ENCODE data around the gene MYO3B. TPM values are rescaled to one million over a fixed set of nuclear protein-coding genes. Genes with fewer than 3 reads are reported as not detected.
A peak's percentile ranks its signal among the peaks of the same experiment; 100 is the strongest.
"Not testable (repeated sequence)": the region's sequence is repeated elsewhere in the genome, so short reads cannot be mapped to it uniquely, and the experiment has no call there.

MYO3B gene
- polyA plus RNA-seq, 1 donor, result 0.30 TPM

- not testable (repeated sequence) for H3K4me3 ChIP-seq (ENCODE audit: low read length); H3K9me3 ChIP-seq (ENCODE audit: control insufficient read depth, low read depth, low read length); H3K4me1 ChIP-seq (ENCODE audit: control insufficient read depth, insufficient read depth, low read length); H3K27me3 ChIP-seq (ENCODE audit: control insufficient read depth, insufficient read depth, low read length); DNase-seq; H3K36me3 ChIP-seq (ENCODE audit: control insufficient read depth, insufficient read depth, low read length); H3K27ac ChIP-seq (ENCODE audit: low read length)
These were observed 496.3 kb downstream of the MYO3B start for GRCh38 chr2:170674282-170674681.

- no peak for DNase-seq
- H3K27me3 ChIP-seq (ENCODE audit: control insufficient read depth, insufficient read depth, low read length), result no peaks in the 10 kb centered on the region
- H3K36me3 ChIP-seq (ENCODE audit: control insufficient read depth, insufficient read depth, low read length), result no peaks in the 10 kb centered on the region
- 83% methylated on average over 1 of the region's 6 CpGs for WGBS (ENCODE audit: insufficient coverage, low lambda C conversion rate)
- H3K4me3 ChIP-seq (ENCODE audit: low read length), result no peak overlapping the region
- no peaks in the 10 kb centered on the region for H3K9me3 ChIP-seq (ENCODE audit: control insufficient read depth, low read depth, low read length)
- no peaks in the 10 kb centered on the region for H3K4me1 ChIP-seq (ENCODE audit: control insufficient read depth, insufficient read depth, low read length)
- H3K27ac ChIP-seq (ENCODE audit: low read length), result no peak overlapping the region
These were observed 497.8 kb downstream of the MYO3B start for GRCh38 chr2:170675701-170676100.

DNA sequence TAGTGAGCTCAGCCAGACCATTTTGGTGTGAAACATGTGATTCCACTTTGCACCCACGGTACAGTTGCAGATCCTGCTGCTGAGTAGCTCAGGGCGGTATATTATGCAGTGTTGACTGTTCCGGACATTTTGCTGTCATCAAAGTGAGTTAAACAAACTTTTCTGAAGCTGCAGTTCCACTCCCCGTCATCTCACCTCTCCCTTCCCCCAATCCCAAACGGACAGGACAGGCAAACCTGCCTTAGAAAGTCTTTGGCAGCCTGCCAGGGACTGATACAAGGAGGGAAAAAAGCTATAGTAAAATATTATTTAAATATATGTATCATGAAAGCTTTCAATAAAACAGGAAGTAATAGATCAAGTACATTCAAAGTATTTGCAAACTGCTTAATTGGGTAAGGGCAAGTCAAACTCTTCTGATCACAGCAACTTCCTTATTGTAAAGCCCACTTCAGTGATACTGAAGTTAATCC lies 501.7 kb downstream of the MYO3B start:
- peak in 1 of 2 donors; percentile 54 for DNase-seq
- Histone ChIP-seq H3K36me3 (ENCODE audit: control insufficient read depth, insufficient read depth, low read length) (no peaks in the 10 kb centered on the region), H3K9me3 (ENCODE audit: control insufficient read depth, low read depth, low read length) (no peaks in the 10 kb centered on the region), H3K27ac (ENCODE audit: low read length) (no peak overlapping the region), H3K27me3 (ENCODE audit: control insufficient read depth, insufficient read depth, low read length) (no peaks in the 10 kb centered on the region), H3K4me1 (ENCODE audit: control insufficient read depth, insufficient read depth, low read length) (no peaks in the 10 kb centered on the region), H3K4me3 (ENCODE audit: low read length) (no peak overlapping the region)
- WGBS (ENCODE audit: insufficient coverage, low lambda C conversion rate), result no CpG with 5 or more reads among the region's 5 CpGs

GRCh38 chr2:170680172-170680941 lies 502.4 kb downstream of the MYO3B start:
- H3K36me3 ChIP-seq (ENCODE audit: control insufficient read depth, insufficient read depth, low read length), result no peaks in the 10 kb centered on the region
- H3K9me3 ChIP-seq (ENCODE audit: control insufficient read depth, low read depth, low read length), result no peaks in the 10 kb centered on the region
- no peak overlapping the region for H3K27ac ChIP-seq (ENCODE audit: low read length)
- no peak overlapping the region for H3K4me3 ChIP-seq (ENCODE audit: low read length)
- no peaks in the 10 kb centered on the region for H3K4me1 ChIP-seq (ENCODE audit: control insufficient read depth, insufficient read depth, low read length)
- H3K27me3 ChIP-seq (ENCODE audit: control insufficient read depth, insufficient read depth, low read length), result no peaks in the 10 kb centered on the region
- DNase-seq, result no peak
- no CpG with 5 or more reads among the region's 2 CpGs for WGBS (ENCODE audit: insufficient coverage, low lambda C conversion rate)

DNA sequence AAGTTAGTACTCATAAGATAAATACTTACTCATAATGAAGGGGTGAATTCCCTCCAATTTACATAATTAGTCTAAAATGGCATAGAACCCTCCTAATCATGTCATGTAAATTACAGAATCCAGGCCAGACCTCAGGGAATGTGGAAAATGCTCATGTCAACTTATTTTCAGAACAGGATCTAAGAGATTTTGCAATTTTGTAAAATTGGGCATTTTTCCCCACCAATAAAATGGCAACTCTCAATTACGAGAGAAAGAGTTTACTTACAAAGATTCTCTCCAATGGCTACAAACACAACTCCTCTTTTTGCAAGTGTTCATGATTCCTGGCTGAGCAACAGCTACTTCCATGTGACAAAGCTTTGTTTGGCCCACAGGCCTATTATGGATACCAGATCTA lies 503.4 kb downstream of the MYO3B start:
- no peaks in the 10 kb centered on the region for H3K27me3 ChIP-seq (ENCODE audit: control insufficient read depth, insufficient read depth, low read length)
- DNase-seq, result no peak
- H3K4me1 ChIP-seq (ENCODE audit: control insufficient read depth, insufficient read depth, low read length), result no peaks in the 10 kb centered on the region
- no peaks in the 10 kb centered on the region for H3K36me3 ChIP-seq (ENCODE audit: control insufficient read depth, insufficient read depth, low read length)
- no peaks in the 10 kb centered on the region for H3K9me3 ChIP-seq (ENCODE audit: control insufficient read depth, low read depth, low read length)
- no peak overlapping the region for H3K27ac ChIP-seq (ENCODE audit: low read length)
- WGBS (ENCODE audit: insufficient coverage, low lambda C conversion rate), result 100% methylated on average over 1 of the region's 1 CpG
- no peak overlapping the region for H3K4me3 ChIP-seq (ENCODE audit: low read length)

- no peaks in the 10 kb centered on the region for H3K36me3 ChIP-seq (ENCODE audit: control insufficient read depth, insufficient read depth, low read length)
- DNase-seq, result no peak
- no peak overlapping the region for H3K27ac ChIP-seq (ENCODE audit: low read length)
- no peak overlapping the region for H3K4me3 ChIP-seq (ENCODE audit: low read length)
- no peaks in the 10 kb centered on the region for H3K9me3 ChIP-seq (ENCODE audit: control insufficient read depth, low read depth, low read length)
- WGBS (ENCODE audit: insufficient coverage, low lambda C conversion rate), result no CpG with 5 or more reads among the region's 4 CpGs
- H3K27me3 ChIP-seq (ENCODE audit: control insufficient read depth, insufficient read depth, low read length), result no peaks in the 10 kb centered on the region
- H3K4me1 ChIP-seq (ENCODE audit: control insufficient read depth, insufficient read depth, low read length), result no peaks in the 10 kb centered on the region
These were observed 507.6 kb downstream of the MYO3B start for GRCh38 chr2:170685591-170685990.

DNA sequence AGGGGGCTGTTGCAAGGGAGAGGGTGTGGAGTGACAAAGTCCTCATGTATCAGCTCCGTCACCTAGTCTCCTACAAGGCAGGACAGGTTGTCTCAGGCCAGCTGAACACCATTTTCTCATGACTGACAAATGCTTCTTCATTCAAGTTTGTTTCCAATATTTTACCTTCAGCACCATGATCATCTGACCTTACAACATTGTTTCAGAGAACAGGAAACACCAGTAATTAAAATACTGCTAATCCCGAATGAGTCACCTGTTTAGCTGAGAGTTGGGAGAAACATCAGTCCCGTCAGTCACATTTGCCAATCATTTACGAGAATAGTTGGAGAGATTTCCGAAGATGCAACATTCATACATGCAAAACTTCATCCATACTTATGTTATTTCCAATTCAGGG lies 511.5 kb downstream of the MYO3B start:
- WGBS (ENCODE audit: insufficient coverage, low lambda C conversion rate), result no CpG with 5 or more reads among the region's 5 CpGs
- H3K27me3 ChIP-seq (ENCODE audit: control insufficient read depth, insufficient read depth, low read length), result no peaks in the 10 kb centered on the region
- peak in 1 of 2 donors; percentile 32 for DNase-seq
- no peaks in the 10 kb centered on the region for H3K36me3 ChIP-seq (ENCODE audit: control insufficient read depth, insufficient read depth, low read length)
- no peak overlapping the region for H3K27ac ChIP-seq (ENCODE audit: low read length)
- no peak overlapping the region for H3K4me3 ChIP-seq (ENCODE audit: low read length)
- no peaks in the 10 kb centered on the region for H3K9me3 ChIP-seq (ENCODE audit: control insufficient read depth, low read depth, low read length)
- no peaks in the 10 kb centered on the region for H3K4me1 ChIP-seq (ENCODE audit: control insufficient read depth, insufficient read depth, low read length)

DNA sequence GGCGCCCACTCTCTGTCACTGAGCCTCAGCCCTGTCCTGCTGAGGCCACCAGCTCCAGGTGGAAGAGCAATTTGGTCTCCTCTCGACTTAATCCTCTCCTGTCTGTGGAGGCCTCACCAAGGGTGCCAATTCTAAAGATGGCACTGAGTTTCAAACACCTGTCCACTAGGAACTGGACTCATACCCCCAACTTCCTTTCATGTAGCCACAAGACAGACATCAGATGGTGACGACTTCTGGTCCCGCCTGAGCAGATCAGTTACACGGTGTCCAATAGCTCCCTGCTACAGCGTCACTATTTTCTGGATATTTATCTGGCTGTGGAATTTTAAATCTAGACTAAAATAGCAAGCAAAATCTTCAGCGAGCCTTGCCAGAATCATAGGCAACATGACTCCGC lies 512.7 kb downstream of the MYO3B start:
- H3K27me3 ChIP-seq (ENCODE audit: control insufficient read depth, insufficient read depth, low read length), result no peaks in the 10 kb centered on the region
- DNase-seq, result no peak
- no peaks in the 10 kb centered on the region for H3K9me3 ChIP-seq (ENCODE audit: control insufficient read depth, low read depth, low read length)
- H3K4me3 ChIP-seq (ENCODE audit: low read length), result no peak overlapping the region
- no peaks in the 10 kb centered on the region for H3K4me1 ChIP-seq (ENCODE audit: control insufficient read depth, insufficient read depth, low read length)
- H3K36me3 ChIP-seq (ENCODE audit: control insufficient read depth, insufficient read depth, low read length), result no peaks in the 10 kb centered on the region
- no peak overlapping the region for H3K27ac ChIP-seq (ENCODE audit: low read length)
- 88% methylated on average over 3 of the region's 8 CpGs for WGBS (ENCODE audit: insufficient coverage, low lambda C conversion rate)

DNA sequence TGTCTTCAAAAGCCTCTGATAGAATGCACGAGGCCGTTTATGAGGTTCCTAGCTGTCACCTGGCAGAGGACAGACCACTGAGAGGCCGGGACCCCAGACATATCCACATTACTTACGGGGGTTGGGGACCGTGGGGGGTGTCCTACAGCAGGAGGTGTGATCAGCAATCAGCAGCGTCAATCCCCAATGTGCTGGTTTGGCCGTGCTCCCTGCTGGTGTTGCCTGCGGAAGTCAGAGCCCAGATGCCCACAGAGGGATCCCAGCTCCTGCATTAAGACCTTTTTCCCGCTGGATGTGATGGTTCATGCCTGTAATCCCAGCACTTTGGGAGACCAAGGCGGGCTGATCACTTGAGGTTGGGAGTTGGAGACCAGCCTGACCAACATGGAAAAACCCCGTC lies 516.4 kb downstream of the MYO3B start:
- Histone ChIP-seq H3K4me3 (ENCODE audit: low read length) (no peak overlapping the region), H3K9me3 (ENCODE audit: control insufficient read depth, low read depth, low read length) (no peaks in the 10 kb centered on the region), H3K27ac (ENCODE audit: low read length) (no peak overlapping the region), H3K27me3 (ENCODE audit: control insufficient read depth, insufficient read depth, low read length) (no peaks in the 10 kb centered on the region), H3K4me1 (ENCODE audit: control insufficient read depth, insufficient read depth, low read length) (no peaks in the 10 kb centered on the region), H3K36me3 (ENCODE audit: control insufficient read depth, insufficient read depth, low read length) (no peaks in the 10 kb centered on the region)
- no CpG with 5 or more reads among the region's 11 CpGs for WGBS (ENCODE audit: insufficient coverage, low lambda C conversion rate)
- DNase-seq, result no peak

- Histone ChIP-seq H3K27me3 (ENCODE audit: control insufficient read depth, insufficient read depth, low read length) (no peaks in the 10 kb centered on the region), H3K4me1 (ENCODE audit: control insufficient read depth, insufficient read depth, low read length) (no peaks in the 10 kb centered on the region), H3K36me3 (ENCODE audit: control insufficient read depth, insufficient read depth, low read length) (no peaks in the 10 kb centered on the region), H3K4me3 (ENCODE audit: low read length) (no peak overlapping the region), H3K9me3 (ENCODE audit: control insufficient read depth, low read depth, low read length) (no peaks in the 10 kb centered on the region), H3K27ac (ENCODE audit: low read length) (no peak overlapping the region)
- WGBS (ENCODE audit: insufficient coverage, low lambda C conversion rate), result 100% methylated on average over 1 of the region's 6 CpGs
- no peak for DNase-seq
These were observed 517.8 kb downstream of the MYO3B start for GRCh38 chr2:170695521-170696410.
